A549 (cell line): ENCODE measurements around the gene TMEM131. TPM values are rescaled to one million over a fixed set of nuclear protein-coding genes. Genes with fewer than 3 reads are reported as not detected.

Source experiments
- ATAC-seq, 2 experiments: fragments of 200-7000 bp in 1 of 2; fragments of >200 bp in 1 of 2; cut with Nextera tagmentation in 1 of 2; cut with Tn5 transposase in 1 of 2; 3 replicates each; pipeline versions ENCODE4 v1.8.0 to v1.9.1; 2018 to 2020; ENCODE audit warnings: mild to moderate bottlenecking in 1 of 2, moderate library complexity in 1 of 2
- CTCF ChIA-PET: fragments of 300-600 bp; sonication (Branson Sonifier 250); formaldehyde crosslinking; extraction: SDS; loops from one replicate; lab custom pipeline; 2021; ENCODE audit warnings: antibody characterized with exemption, inconsistent platforms; lab: Yijun Ruan, JAX
- POLR2A ChIA-PET: fragments of 350-600 bp; formaldehyde crosslinking; extraction: SDS; loops from one replicate; lab custom pipeline; 2021; ENCODE audit warnings: antibody characterized with exemption, inconsistent platforms; lab: Yijun Ruan, JAX
- DNase-seq, 2 experiments: peaks; one replicate each; pipeline versions ENCODE4 v3.0.0 to v3.0.0-alpha.2; 2011 to 2016; ENCODE audit warnings: low read depth in 1 of 2, low spot score in 1 of 2
- FAIRE-seq: peaks from 2 replicates; lab custom pipeline; 2011; peaks lifted over from hg19 to GRCh38; lab: Jason Lieb, UNC
- H3K27ac ChIP-seq, 2 experiments: fragments of >200 bp; sonication (Bioruptor Twin); formaldehyde crosslinking; 3 replicates each; pipeline ENCODE4 v1.5.1; 2016 to 2017
- H3K4me1 ChIP-seq: fragments of >200 bp; sonication (Bioruptor Twin); formaldehyde crosslinking; 3 replicates; pipeline ENCODE4 v1.6.1; 2016
- H3K4me2 ChIP-seq: fragments of >200 bp; sonication (Bioruptor Twin); formaldehyde crosslinking; 3 replicates; pipeline ENCODE4 v1.6.1; 2016
- H3K4me3 ChIP-seq: fragments of >200 bp; sonication (Bioruptor Twin); formaldehyde crosslinking; 3 replicates; pipeline ENCODE4 v1.5.1; 2016
- H3K9me3 ChIP-seq: fragments of >200 bp; sonication (Bioruptor Twin); formaldehyde crosslinking; 3 replicates; pipeline ENCODE4 v1.6.1; 2016
- CBX2 ChIP-seq: fragments of 200-600 bp; sonication (generic); IDR thresholded peaks from 2 replicates; pipeline ENCODE4 v1.6.1; 2016; ENCODE audit warnings: low read depth, mild to moderate bottlenecking, borderline replicate concordance
- CEBPB ChIP-seq, 2 experiments: fragments of >200 bp in 1 of 2; sonication (Bioruptor Twin) in 1 of 2; formaldehyde crosslinking in 1 of 2; IDR thresholded peaks; 2 replicates each; pipeline ENCODE4 v1.6.1; 2012 to 2016
- CTCF ChIP-seq: fragments of >200 bp; sonication (Bioruptor Twin); formaldehyde crosslinking; IDR thresholded peaks from 3 replicates; pipeline ENCODE4 v1.5.1; 2016
- EHMT2 ChIP-seq: fragments of 200-600 bp; sonication (generic); IDR thresholded peaks from 2 replicates; pipeline ENCODE4 v1.6.1; 2016; ENCODE audit warnings: antibody characterized with exemption, low read depth, mild to moderate bottlenecking, moderate library complexity
- HES2 ChIP-seq: fragments of >200 bp; sonication (Bioruptor Twin); formaldehyde crosslinking; IDR thresholded peaks from 2 replicates; pipeline ENCODE4 v1.6.1; 2016
- HMGXB4 ChIP-seq: fragments of 250-450 bp; sonication (Bioruptor Pico); IDR thresholded peaks from 2 replicates; pipeline ENCODE4 v1.5.0; 2021; ENCODE audit warnings: mild to moderate bottlenecking, moderate library complexity, borderline replicate concordance
- HOXA7 ChIP-seq: fragments of 250-450 bp; sonication (Bioruptor Pico); IDR thresholded peaks from 2 replicates; pipeline ENCODE4 v1.5.0; 2020; ENCODE audit warnings: mild to moderate bottlenecking, moderate library complexity
- HOXB13 ChIP-seq: fragments of 250-450 bp; sonication (Bioruptor Pico); IDR thresholded peaks from 2 replicates; pipeline ENCODE4 v1.5.0; 2020; ENCODE audit warnings: low read depth, mild to moderate bottlenecking, moderate library complexity
- HOXB5 ChIP-seq: fragments of 250-450 bp; sonication (Bioruptor Pico); IDR thresholded peaks from 2 replicates; pipeline ENCODE4 v1.5.0; 2020; ENCODE audit warnings: mild to moderate bottlenecking, moderate library complexity
- MAFK ChIP-seq: fragments of 450-650 bp; IDR thresholded peaks from 2 replicates; pipeline ENCODE4 v1.6.1; 2014; ENCODE audit not compliant: partially characterized antibody
- MAZ ChIP-seq: fragments of 150-350 bp; IDR thresholded peaks from 2 replicates; pipeline ENCODE4 v1.6.1; 2014; ENCODE audit warnings: antibody characterized with exemption, low read depth, low read length, borderline replicate concordance
- MYC ChIP-seq: IDR thresholded peaks from 2 replicates; pipeline ENCODE4 v1.6.1; 2012; ENCODE audit warnings: mild to moderate bottlenecking, inconsistent platforms, low read length, improper control_type of control experiment, borderline replicate concordance
- NFE2L2 ChIP-seq: fragments of 150-350 bp; conservative IDR thresholded peaks from 2 replicates; pipeline ENCODE4 v1.6.1; 2014; ENCODE audit warnings: low read length
- NPAS2 ChIP-seq: fragments of 250-450 bp; sonication (Bioruptor Pico); IDR thresholded peaks from 2 replicates; pipeline ENCODE4 v1.8.0; 2022; ENCODE audit warnings: mild to moderate bottlenecking, moderate library complexity, borderline replicate concordance
- PBX3 ChIP-seq: IDR thresholded peaks from 2 replicates; pipeline ENCODE4 v1.6.1; 2012
- RCOR1 ChIP-seq: fragments of 150-350 bp; IDR thresholded peaks from 2 replicates; pipeline ENCODE4 v1.6.1; 2014; ENCODE audit warnings: antibody characterized with exemption, low read length, low read depth
- REST ChIP-seq: fragments of 200-600 bp; sonication (generic); IDR thresholded peaks from 2 replicates; pipeline ENCODE4 v1.6.1; 2016; ENCODE audit warnings: antibody characterized with exemption, mild to moderate bottlenecking, moderate library complexity
- TFCP2L1 ChIP-seq: fragments of 250-450 bp; sonication (Bioruptor Pico); IDR thresholded peaks from 2 replicates; pipeline ENCODE4 v1.5.0; 2021; ENCODE audit warnings: mild to moderate bottlenecking
- ZFP36 ChIP-seq: fragments of 450-650 bp; IDR thresholded peaks from 2 replicates; pipeline ENCODE4 v1.6.1; 2014; ENCODE audit warnings: borderline replicate concordance; ENCODE audit not compliant: partially characterized antibody
- ZNF302 ChIP-seq: fragments of 250-450 bp; sonication (Bioruptor Pico); IDR thresholded peaks from 2 replicates; pipeline ENCODE4 v1.9.0; 2021; ENCODE audit warnings: inconsistent platforms, mild to moderate bottlenecking, moderate library complexity
- WGBS: methylation state at CpG from one replicate; pipeline ENCODE4 v1.1.6; 2017; ENCODE audit errors: missing lambda C conversion rate; 5-methylcytosine and 5-hydroxymethylcytosine counted together
- polyA plus RNA-seq, 4 experiments: library from polyadenylated mRNA; depleted of rRNA in 3 of 4; stranded (reverse); fragments of >200 nt; fragmentation: RNase III in 1 of 4; extraction: RNeasy Plus Mini Kit Qiagen cat#74134 plus additional on column Dnase treatment in 1 of 4; gene quantifications; 2 replicates in 3 of 4; 3 replicates in 1 of 4; pipeline ENCODE4 v1.2.3, GENCODE V29; 2011 to 2017

The TMEM131 gene
- polyA plus RNA-seq, 2 of the 4 experiments (the other 2 are of a cell fraction): 14.5 to 21.8 TPM

GRCh38 chr2:97766567-97766966 is 229.2 kb downstream of the TMEM131 start:
- no peak for ATAC-seq
- no peak for DNase-seq
- TF ChIP-seq MAFK: no peak
- no peak for TF ChIP-seq EHMT2
- no peak for TF ChIP-seq CTCF
- no peak for TF ChIP-seq MAZ
- TF ChIP-seq NPAS2 (CRISPR knock-in tag): no peak
- no peak for TF ChIP-seq ZNF302 (CRISPR knock-in tag)
- no peak for TF ChIP-seq HOXB13 (CRISPR knock-in tag)
- TF ChIP-seq MYC: no peak
- no peak for TF ChIP-seq HMGXB4
- TF ChIP-seq HES2: no peak
- no peak for TF ChIP-seq ZFP36
- no peak for TF ChIP-seq HOXA7 (CRISPR knock-in tag)
- TF ChIP-seq REST: no peak
- H3K4me3 ChIP-seq: no peak overlapping the region
- WGBS: 91% methylated on average over 5 of the region's 5 CpGs
- ChIA-PET CTCF (interaction anchor here (1.5 to 1.8 kb wide), 2 partner anchors 9 to 40 kb away, joined by 5 to 7 read pairs; no protein-coding TSS in a partner anchor), POLR2A (no interaction called here)
- H3K4me2 ChIP-seq: no peak overlapping the region
- H3K9me3 ChIP-seq: no peaks in the 10 kb centered on the region
- FAIRE-seq: no peak
- no peak overlapping the region for H3K27ac ChIP-seq
- H3K4me1 ChIP-seq: no peaks in the 10 kb centered on the region

GRCh38 chr2:97765933-97766332 is 229.8 kb downstream of the TMEM131 start:
- Histone ChIP-seq H3K27ac (no peak overlapping the region), H3K4me1 (no peaks in the 10 kb centered on the region), H3K9me3 (no peaks in the 10 kb centered on the region), H3K4me3 (no peak overlapping the region), H3K4me2 (no peak overlapping the region)
- ChIA-PET POLR2A (no interaction called here), CTCF (interaction anchor here (0.8 to 1.5 kb wide), 2 partner anchors 41 to 66 kb away, joined by 4 to 5 read pairs; no protein-coding TSS in a partner anchor)
- DNase-seq (no peak), ATAC-seq (no peak), FAIRE-seq (no peak)
- 93% methylated on average over 4 of the region's 4 CpGs for WGBS
- TF ChIP-seq EHMT2: no peak
- no peak for TF ChIP-seq PBX3
- TF ChIP-seq RCOR1: no peak
- TF ChIP-seq HOXA7 (CRISPR knock-in tag): no peak
- no peak for TF ChIP-seq CEBPB (IDR thresholded peaks at IDR 0.05)
- no peak for TF ChIP-seq TFCP2L1
- no peak for TF ChIP-seq HOXB5
- TF ChIP-seq MAZ: no peak
- no peak for TF ChIP-seq HES2
- no peak for TF ChIP-seq NFE2L2
- no peak for TF ChIP-seq CBX2
- TF ChIP-seq CTCF: no peak
